GM18505 (cell line): ENCODE data around the gene GUK1.

ENCODE experiments used
- ATAC-seq: cut with Tn5 transposase; IDR thresholded peaks from one replicate; pipeline ENCODE4 v1.9.1; 2021; ENCODE audit not compliant: unreplicated experiment
- POLR2A ChIP-seq: IDR thresholded peaks from 4 replicates; pipeline ENCODE4 v1.6.1; 2011; ENCODE audit warnings: borderline replicate concordance; ENCODE audit not compliant: insufficient read depth, insufficient read length; ENCODE audit errors: extremely low read depth

Gene GUK1

DNA sequence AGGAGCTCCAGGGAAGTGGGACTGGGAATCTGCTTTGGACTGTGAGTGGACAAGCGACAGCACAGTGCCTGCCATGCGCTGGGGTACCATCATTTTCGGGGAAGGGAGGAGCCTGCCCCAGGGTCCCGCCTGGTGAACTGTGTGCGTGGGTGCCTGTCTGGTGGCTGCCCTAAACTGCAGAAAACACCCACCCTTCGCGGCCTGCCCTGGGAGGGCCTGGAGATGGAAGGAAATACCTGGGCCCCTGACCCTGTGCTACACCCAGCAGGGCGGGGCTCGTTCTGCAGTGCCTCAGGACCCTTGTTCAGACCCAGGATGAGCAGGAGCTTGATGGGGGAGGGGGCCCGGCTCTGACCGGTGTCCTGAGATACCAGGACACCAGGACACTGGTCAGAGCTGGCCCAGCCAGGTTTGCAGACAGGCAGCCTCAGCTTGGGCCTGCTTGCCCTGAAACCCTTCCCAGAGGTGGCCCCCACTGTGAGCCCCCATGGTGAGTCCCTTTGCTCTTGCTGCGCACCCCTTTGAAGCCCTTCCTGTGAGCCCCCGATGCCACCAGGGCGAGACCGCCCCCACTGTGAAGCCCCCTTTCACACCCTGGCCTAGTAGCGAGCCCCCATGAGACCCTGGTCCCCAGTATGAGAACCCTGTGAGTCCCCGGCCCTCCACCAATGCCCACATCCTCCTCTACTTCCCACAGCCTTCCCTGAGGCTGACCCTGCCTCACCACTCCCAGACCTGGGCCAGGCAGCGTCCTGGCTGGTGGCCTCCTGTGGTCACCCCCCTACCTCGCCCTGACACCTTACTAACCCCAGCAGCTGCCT lies 12.2 kb downstream of the GUK1 start:
- no peak for TF ChIP-seq POLR2A
- ATAC-seq, result no peak

GRCh38 chr1:228152918-228153258 lies 12.8 kb downstream of the GUK1 start:
- no peak for ATAC-seq
- no peak for TF ChIP-seq POLR2A

- no peak for TF ChIP-seq POLR2A
- no peak for ATAC-seq
Observed at GRCh38 chr1:228154021-228154669, 14.1 kb downstream of the GUK1 start.

GRCh38 chr1:228154670-228155571 lies 14.8 kb downstream of the GUK1 start:
- no peak for ATAC-seq
- no peak for TF ChIP-seq POLR2A

- no peak for TF ChIP-seq POLR2A
- no peak for ATAC-seq
Observed at GRCh38 chr1:228155596-228156514, 15.8 kb downstream of the GUK1 start.

GRCh38 chr1:228156515-228156881 lies 16.4 kb downstream of the GUK1 start:
- no peak for ATAC-seq
- TF ChIP-seq POLR2A, result no peak

- ATAC-seq, result no peak
- TF ChIP-seq POLR2A, result no peak
Observed at GRCh38 chr1:228156941-228157728, 17.1 kb downstream of the GUK1 start.

- ATAC-seq, result no peak
- no peak for TF ChIP-seq POLR2A
Observed at GRCh38 chr1:228157729-228158126, 17.6 kb downstream of the GUK1 start.

DNA sequence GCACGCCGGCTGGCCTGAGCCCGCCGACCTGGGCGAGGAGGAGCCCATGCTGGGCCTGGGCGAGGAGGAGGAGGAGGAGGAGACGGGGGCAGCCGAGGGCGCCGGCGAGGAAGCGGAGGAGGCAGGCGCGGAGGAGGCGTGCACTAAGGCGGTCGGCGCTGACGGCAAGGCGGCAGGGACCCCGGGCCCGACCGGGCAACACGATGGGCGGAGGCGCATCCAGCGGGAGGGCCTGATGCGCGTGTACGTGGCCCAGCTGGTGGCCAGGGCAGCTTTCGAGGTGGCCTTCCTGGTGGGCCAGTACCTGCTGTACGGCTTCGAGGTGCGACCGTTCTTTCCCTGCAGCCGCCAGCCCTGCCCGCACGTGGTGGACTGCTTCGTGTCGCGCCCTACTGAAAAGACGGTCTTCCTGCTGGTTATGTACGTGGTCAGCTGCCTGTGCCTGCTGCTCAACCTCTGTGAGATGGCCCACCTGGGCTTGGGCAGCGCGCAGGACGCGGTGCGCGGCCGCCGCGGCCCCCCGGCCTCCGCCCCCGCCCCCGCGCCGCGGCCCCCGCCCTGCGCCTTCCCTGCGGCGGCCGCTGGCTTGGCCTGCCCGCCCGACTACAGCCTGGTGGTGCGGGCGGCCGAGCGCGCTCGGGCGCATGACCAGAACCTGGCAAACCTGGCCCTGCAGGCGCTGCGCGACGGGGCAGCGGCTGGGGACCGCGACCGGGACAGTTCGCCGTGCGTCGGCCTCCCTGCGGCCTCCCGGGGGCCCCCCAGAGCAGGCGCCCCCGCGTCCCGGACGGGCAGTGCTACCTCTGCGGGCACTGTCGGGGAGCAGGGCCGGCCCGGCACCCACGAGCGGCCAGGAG lies 18.3 kb downstream of the GUK1 start:
- no peak for ATAC-seq
- no peak for TF ChIP-seq POLR2A

DNA sequence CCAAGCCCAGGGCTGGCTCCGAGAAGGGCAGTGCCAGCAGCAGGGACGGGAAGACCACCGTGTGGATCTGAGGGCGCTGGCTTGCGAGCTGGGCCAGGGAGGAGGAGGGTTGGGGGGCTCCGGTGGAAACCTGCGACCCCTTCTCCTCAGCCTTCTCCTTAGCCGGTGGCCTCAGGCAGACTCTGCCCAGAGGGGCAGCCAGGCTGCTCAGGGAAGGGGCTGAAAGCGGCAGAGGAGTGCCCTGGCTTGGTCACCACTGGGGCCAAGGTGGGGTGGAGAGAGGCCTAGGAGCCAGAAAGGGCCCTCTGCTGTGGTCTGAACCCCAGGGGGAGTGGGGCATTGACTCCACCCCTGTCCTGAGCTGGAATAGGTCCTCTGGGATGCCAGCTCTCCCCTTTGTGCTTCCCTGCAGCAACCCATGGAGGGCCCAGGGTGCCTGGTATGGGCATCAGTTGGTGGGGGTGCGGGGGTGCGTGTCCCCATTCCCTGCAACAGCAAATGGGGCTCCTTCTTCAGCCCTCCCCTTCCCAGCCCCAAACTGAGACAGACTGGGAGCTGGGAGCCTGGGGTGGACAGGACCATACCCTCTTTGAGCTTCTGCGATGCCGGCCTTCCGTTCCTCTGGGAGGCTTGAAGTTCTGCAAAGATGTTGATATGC lies 19.1 kb downstream of the GUK1 start:
- no peak for TF ChIP-seq POLR2A
- no peak for ATAC-seq

DNA sequence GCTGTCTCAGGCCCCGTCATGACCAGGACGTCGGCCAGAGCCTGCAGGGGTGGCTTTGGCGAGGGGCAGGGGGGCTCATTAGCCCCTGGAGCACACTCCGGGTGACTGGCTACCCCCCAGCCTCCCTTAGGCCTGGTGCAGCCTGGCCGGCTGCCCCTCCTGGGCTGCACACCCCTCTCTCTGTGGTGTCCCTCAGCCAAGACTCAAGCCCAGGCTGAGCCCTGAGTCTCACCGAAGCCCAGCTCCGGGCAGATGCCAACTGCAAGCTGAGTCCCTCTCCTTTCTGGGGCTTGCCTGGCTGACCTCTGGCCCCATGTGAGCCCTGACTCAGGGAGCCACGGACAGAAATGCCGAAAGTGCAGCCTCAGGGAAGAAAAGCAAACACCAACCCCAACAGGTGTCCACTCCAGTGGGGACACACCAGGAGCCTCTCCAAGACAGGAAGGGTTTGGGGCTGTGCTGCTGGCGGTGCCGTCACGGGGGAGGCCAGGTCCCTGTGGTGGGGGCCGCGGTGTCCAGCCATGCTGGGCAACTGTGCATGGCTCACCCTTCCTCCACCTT lies 20.2 kb downstream of the GUK1 start:
- ATAC-seq, result no peak
- TF ChIP-seq POLR2A, result no peak

- no peak for TF ChIP-seq POLR2A
- no peak for ATAC-seq
Observed at GRCh38 chr1:228161362-228161761, 21.3 kb downstream of the GUK1 start.
